ENCODE data around the gene HOXA5. TPM values are rescaled to one million over a fixed set of nuclear protein-coding genes. Genes with fewer than 3 reads are reported as not detected.

HOXA5 gene
- total RNA-seq, 2 experiments from 2014 or later = 3.4 to 7.4 TPM

DNA sequence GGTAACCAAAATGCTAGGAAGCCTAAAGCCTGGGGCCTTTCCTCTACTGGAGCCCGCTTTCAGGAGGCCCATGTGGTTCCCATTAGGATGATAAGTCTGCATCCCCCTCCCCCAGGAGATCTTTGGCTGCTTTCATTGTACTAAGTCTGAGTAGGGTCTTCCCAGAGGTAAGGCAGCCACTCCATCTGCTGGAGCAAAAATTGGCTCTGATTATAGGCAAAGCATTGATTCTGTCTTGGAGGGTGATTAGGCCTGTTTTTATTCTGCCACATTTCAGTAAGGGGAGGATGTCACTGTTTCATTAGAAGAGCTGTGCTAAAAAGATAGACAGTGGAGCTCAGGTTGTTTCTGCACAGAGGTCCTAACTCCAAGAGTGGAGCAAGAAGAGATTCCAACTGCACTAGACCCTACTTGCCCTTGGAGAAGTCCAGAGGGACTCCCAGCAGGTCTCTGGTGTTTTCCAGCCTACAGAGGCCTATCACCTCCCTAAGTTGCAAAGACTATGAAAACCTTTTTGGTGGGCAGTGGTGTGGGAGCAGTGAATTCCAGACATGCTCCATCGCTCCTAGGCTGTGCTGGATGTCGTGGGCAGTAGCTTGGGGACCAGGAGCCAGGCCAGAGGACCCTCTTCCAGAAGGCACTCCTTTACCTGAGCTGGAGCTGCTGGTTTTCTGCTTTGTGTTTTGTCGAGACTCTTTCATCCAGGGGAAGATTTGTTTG is 33.9 kb downstream of the HOXA5 start:
- no TSS peak for BruUV-seq (replicated peaks)
- intact Hi-C loops (cut with micrococcal nuclease; ENCODE audit: unreplicated experiment) = no loop called here

GRCh38 chr7:27108390-27109127 is 34.9 kb downstream of the HOXA5 start:
- ChIA-PET POLR2A (interaction anchor here (0.6 kb wide), 1 partner anchor 408 kb away, joined by 4 read pairs; no protein-coding TSS in a partner anchor), CTCF (ENCODE audit: unreplicated experiment) (no interaction called here)
- Histone ChIP-seq H4K20me1 (ENCODE audit: insufficient read depth, low read length) (no peaks in the 10 kb centered on the region), H3K9me2 (ENCODE audit: insufficient read depth, low read length) (no peaks in the 10 kb centered on the region), H2AFZ (ENCODE audit: low read length) (no peak overlapping the region), H3K9me3 (ENCODE audit: low read length) (no peaks in the 10 kb centered on the region), H3K27ac (ENCODE audit: low read depth, low read length, poor library complexity, severe bottlenecking) (no peak overlapping the region), H3K4me3 (ENCODE audit: low read depth, low read length, poor library complexity, severe bottlenecking) (no peak overlapping the region), H3K36me3 (ENCODE audit: insufficient read depth, low read length) (no peaks in the 10 kb centered on the region), H3K4me1 (ENCODE audit: insufficient read depth, low read length, poor library complexity, severe bottlenecking) (no peaks in the 10 kb centered on the region), H3K4me2 (ENCODE audit: low read length) (no peak overlapping the region), H3K79me2 (ENCODE audit: insufficient read depth, low read depth, low read length) (no peaks in the 10 kb centered on the region)
- intact Hi-C loops (cut with micrococcal nuclease; ENCODE audit: unreplicated experiment) = no loop called here
- no peak for DNase-seq (ENCODE audit: low spot score)
- no TSS peak for BruUV-seq (replicated peaks)
- TF ChIP-seq CTCF (conservative IDR thresholded peaks at IDR 0.05; ENCODE audit: low read length) (no peak), EZH2phosphoT487 (IDR thresholded peaks at IDR 0.05; ENCODE audit: borderline replicate concordance, low read depth, low read length) (no peak)

More for the DNA sequence above, 33.9 kb downstream of the HOXA5 start:
- no peaks in the 10 kb centered on the region for H3K79me2 ChIP-seq (ENCODE audit: insufficient read depth, low read depth, low read length)
- H3K36me3 ChIP-seq (ENCODE audit: insufficient read depth, low read length) = no peaks in the 10 kb centered on the region
- TF ChIP-seq EZH2phosphoT487 (IDR thresholded peaks at IDR 0.05; ENCODE audit: borderline replicate concordance, low read depth, low read length) (no peak), CTCF (conservative IDR thresholded peaks at IDR 0.05; ENCODE audit: low read length) (no peak)
- H3K9me2 ChIP-seq (ENCODE audit: insufficient read depth, low read length) = no peaks in the 10 kb centered on the region
- ChIA-PET POLR2A (interaction anchor here (0.6 kb wide), 1 partner anchor 409 kb away, joined by 4 read pairs; no protein-coding TSS in a partner anchor), CTCF (ENCODE audit: unreplicated experiment) (no interaction called here)
- no peaks in the 10 kb centered on the region for H3K9me3 ChIP-seq (ENCODE audit: low read length)
- no peaks in the 10 kb centered on the region for H4K20me1 ChIP-seq (ENCODE audit: insufficient read depth, low read length)
- no peak overlapping the region for H3K4me3 ChIP-seq (ENCODE audit: low read depth, low read length, poor library complexity, severe bottlenecking)
- H3K4me2 ChIP-seq (ENCODE audit: low read length) = no peak overlapping the region
- H3K27ac ChIP-seq (ENCODE audit: low read depth, low read length, poor library complexity, severe bottlenecking) = no peak overlapping the region
- DNase-seq (ENCODE audit: low spot score) = no peak
- H3K4me1 ChIP-seq (ENCODE audit: insufficient read depth, low read length, poor library complexity, severe bottlenecking) = no peaks in the 10 kb centered on the region
- no peak overlapping the region for H2AFZ ChIP-seq (ENCODE audit: low read length)

Measured in OCI-LY7 (cell line).